Hepatocyte (in vitro differentiated cells): ENCODE measurements around the gene TDRKH.
A peak's percentile ranks its signal among the peaks of the same experiment; 100 is the strongest.

Experiments used
- EZH2 ChIP-seq: fragments of 200-600 bp; sonication (generic); IDR thresholded peaks from 2 replicates; pipeline ENCODE4 v1.6.1; 2016; ENCODE audit warnings: antibody characterized with exemption, mild to moderate bottlenecking, borderline replicate concordance
- TF ChIP-seq, protein P1 (sequence below): fragments of 200-600 bp; sonication (generic); IDR thresholded peaks from 2 replicates; pipeline ENCODE4 v1.5.1; 2016; ENCODE audit warnings: antibody characterized with exemption, mild to moderate bottlenecking; ENCODE audit not compliant: poor library complexity

DNA sequence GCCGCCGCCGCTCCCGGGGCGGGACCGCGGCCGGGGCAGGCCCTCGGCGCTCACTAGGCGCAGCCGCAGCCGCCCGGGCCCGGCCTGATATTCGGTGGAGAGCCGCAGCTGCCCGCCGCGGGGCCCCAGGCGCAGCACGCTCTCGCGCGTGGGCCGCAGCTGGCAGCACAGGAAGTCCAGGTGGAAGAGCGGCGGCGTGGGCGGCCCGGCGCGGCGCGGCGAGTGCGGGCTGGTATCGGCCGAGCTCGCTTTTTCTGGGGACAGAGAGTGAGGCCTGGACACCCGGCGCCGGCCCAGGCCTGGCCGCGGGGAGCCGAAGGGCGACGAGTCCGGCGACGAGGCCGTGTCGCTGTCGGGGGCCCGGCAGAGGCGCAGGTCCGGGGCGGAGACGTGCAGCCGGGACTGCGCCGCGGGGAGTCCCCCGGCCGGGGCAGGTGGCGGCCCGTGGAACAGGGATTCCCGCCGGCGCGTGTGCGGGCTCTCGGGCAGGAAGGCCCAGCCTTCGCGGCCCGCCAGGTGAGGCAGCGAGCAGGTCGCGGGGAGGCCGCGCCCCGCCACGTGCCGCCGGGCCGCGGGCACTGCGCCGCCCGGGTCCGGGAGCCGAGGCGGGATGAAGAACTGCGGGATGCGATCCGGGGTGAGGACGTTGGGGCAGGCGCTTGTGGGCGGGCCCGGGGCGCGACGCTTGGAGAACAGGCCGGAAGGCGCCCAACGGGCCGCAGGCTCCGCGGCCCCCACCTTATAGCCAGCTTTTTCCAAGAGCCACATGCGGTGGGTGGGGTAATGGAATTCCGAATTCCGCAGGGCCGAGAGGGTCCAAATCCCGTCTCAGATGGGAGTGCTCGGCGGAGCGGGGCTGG is 48.2 kb upstream of the TDRKH start:
- TF ChIP-seq, protein P1, sequence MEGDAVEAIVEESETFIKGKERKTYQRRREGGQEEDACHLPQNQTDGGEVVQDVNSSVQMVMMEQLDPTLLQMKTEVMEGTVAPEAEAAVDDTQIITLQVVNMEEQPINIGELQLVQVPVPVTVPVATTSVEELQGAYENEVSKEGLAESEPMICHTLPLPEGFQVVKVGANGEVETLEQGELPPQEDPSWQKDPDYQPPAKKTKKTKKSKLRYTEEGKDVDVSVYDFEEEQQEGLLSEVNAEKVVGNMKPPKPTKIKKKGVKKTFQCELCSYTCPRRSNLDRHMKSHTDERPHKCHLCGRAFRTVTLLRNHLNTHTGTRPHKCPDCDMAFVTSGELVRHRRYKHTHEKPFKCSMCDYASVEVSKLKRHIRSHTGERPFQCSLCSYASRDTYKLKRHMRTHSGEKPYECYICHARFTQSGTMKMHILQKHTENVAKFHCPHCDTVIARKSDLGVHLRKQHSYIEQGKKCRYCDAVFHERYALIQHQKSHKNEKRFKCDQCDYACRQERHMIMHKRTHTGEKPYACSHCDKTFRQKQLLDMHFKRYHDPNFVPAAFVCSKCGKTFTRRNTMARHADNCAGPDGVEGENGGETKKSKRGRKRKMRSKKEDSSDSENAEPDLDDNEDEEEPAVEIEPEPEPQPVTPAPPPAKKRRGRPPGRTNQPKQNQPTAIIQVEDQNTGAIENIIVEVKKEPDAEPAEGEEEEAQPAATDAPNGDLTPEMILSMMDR, result no peak
- TF ChIP-seq EZH2, result peak; percentile 51
